ENCODE data around the gene EMSY.

DNA sequence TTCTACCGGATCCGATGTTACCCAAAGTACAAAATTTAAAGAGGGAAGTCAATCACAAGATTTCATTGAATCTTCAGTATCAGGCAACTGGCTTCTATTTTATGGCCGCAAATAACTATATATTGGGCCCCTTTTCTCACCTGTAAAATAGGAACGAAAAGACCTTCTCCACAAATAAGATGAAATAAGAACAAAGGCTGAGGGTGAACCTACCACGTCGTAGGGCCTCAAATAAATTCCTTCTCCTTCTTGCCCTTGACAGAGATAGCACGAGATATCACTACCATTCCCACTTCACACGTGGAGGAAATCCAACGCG is 794 bp upstream of the EMSY start:
- TF ChIP-seq CTCF (IDR thresholded peaks at IDR 0.05): no peak
- no peak for TF ChIP-seq POLR2A (IDR thresholded peaks at IDR 0.05)

Data from adrenal gland (tissue), 5 donors.